SK-N-MC (cell line): ENCODE data around the gene ODC1.

Experiments used
- EZH2 ChIP-seq: fragments of 200-600 bp; sonication (generic); IDR thresholded peaks from one replicate; pipeline ENCODE4 v1.6.1; 2017; ENCODE audit warnings: antibody characterized with exemption
- FOXP2 ChIP-seq: optimal IDR thresholded peaks from 2 replicates; pipeline ENCODE3; 2011; ENCODE audit warnings: mild to moderate bottlenecking, moderate library complexity; ENCODE audit not compliant: insufficient read depth; ENCODE audit errors: extremely low read length, control extremely low read depth
- POLR2AphosphoS5 ChIP-seq: IDR thresholded peaks from 2 replicates; pipeline ENCODE4 v1.6.1; 2012; ENCODE audit warnings: mild to moderate bottlenecking, low read depth, low read length, borderline replicate concordance

- TF ChIP-seq POLR2AphosphoS5, result no peak
- TF ChIP-seq EZH2, result no peak
- TF ChIP-seq FOXP2, result no peak
These were observed 16.3 kb downstream of the ODC1 start for GRCh38 chr2:10431797-10432196.
